H9 (cell line): ENCODE results near the gene SLC26A2. TPM values are rescaled to one million over a fixed set of nuclear protein-coding genes. Genes with fewer than 3 reads are reported as not detected.

ENCODE experiments used
- DNase-seq: peaks from one replicate; pipeline ENCODE4 v3.0.0-alpha.2; 2017
- H2AFZ ChIP-seq: one replicate; pipeline ENCODE4 v1.6.1; 2013; ENCODE audit warnings: mild to moderate bottlenecking, low read length, control low read depth, moderate library complexity
- H2AK5ac ChIP-seq: 2 replicates; pipeline ENCODE4 v1.6.1; 2013; ENCODE audit warnings: low read length, control low read depth, mixed read lengths; ENCODE audit not compliant: insufficient read length
- H2BK120ac ChIP-seq: one replicate; pipeline ENCODE4 v1.6.1; 2013; ENCODE audit warnings: low read depth, mild to moderate bottlenecking, low read length, control low read depth, inconsistent platforms; ENCODE audit not compliant: poor library complexity, severe bottlenecking
- H2BK12ac ChIP-seq: 2 replicates; pipeline ENCODE4 v1.6.1; 2013; ENCODE audit warnings: low read length, control low read depth, mixed read lengths, low read depth; ENCODE audit not compliant: insufficient read length
- H2BK15ac ChIP-seq: 2 replicates; pipeline ENCODE4 v1.6.1; 2013; ENCODE audit warnings: low read depth, low read length, control low read depth
- H2BK20ac ChIP-seq: one replicate; pipeline ENCODE4 v1.6.1; 2013; ENCODE audit warnings: low read depth, mild to moderate bottlenecking, low read length, control low read depth, inconsistent platforms; ENCODE audit not compliant: poor library complexity, severe bottlenecking
- H2BK5ac ChIP-seq: 2 replicates; pipeline ENCODE4 v1.6.1; 2013; ENCODE audit warnings: low read length, control low read depth, mixed read lengths; ENCODE audit not compliant: insufficient read length
- H3K14ac ChIP-seq: 2 replicates; pipeline ENCODE4 v1.6.1; 2013; ENCODE audit warnings: low read length, control low read depth; ENCODE audit not compliant: insufficient read depth
- H3K18ac ChIP-seq: 2 replicates; pipeline ENCODE4 v1.6.1; 2013; ENCODE audit warnings: low read depth, mild to moderate bottlenecking, mixed read lengths, low read length, control low read depth; ENCODE audit not compliant: insufficient read length
- H3K23ac ChIP-seq: 2 replicates; pipeline ENCODE4 v1.6.1; 2013; ENCODE audit warnings: low read length, control low read depth, mixed read lengths, low read depth; ENCODE audit not compliant: insufficient read length
- H3K23me2 ChIP-seq: 2 replicates; pipeline ENCODE4 v1.6.1; 2013; ENCODE audit warnings: low read depth, mild to moderate bottlenecking, mixed read lengths, low read length, control low read depth; ENCODE audit not compliant: insufficient read length, poor library complexity, severe bottlenecking
- H3K27ac ChIP-seq: 2 replicates; pipeline ENCODE4 v1.5.1; 2013; ENCODE audit warnings: low read length, control low read depth, mixed read lengths, low read depth; ENCODE audit not compliant: insufficient read length
- H3K27me3 ChIP-seq: 2 replicates; pipeline ENCODE4 v1.6.1; 2013; ENCODE audit warnings: low read length, control low read depth, inconsistent platforms; ENCODE audit not compliant: insufficient read depth
- H3K4ac ChIP-seq: 2 replicates; pipeline ENCODE4 v1.6.1; 2013; ENCODE audit warnings: low read depth, mild to moderate bottlenecking, control low read depth, inconsistent platforms, low read length, moderate library complexity
- H3K4me1 ChIP-seq: 2 replicates; pipeline ENCODE4 v1.6.1; 2013; ENCODE audit warnings: low read length, control low read depth, inconsistent platforms; ENCODE audit not compliant: insufficient read depth
- H3K4me2 ChIP-seq: 2 replicates; pipeline ENCODE4 v1.6.1; 2013; ENCODE audit warnings: low read length, control low read depth, mixed read lengths; ENCODE audit not compliant: insufficient read length, insufficient read depth
- H3K56ac ChIP-seq: 2 replicates; pipeline ENCODE4 v1.6.1; 2013; ENCODE audit warnings: low read depth, mild to moderate bottlenecking, mixed read lengths, low read length, control low read depth; ENCODE audit not compliant: insufficient read length
- H3K79me1 ChIP-seq: 2 replicates; pipeline ENCODE4 v1.6.1; 2013; ENCODE audit warnings: low read depth, mild to moderate bottlenecking, moderate library complexity, low read length, control low read depth, inconsistent platforms; ENCODE audit not compliant: insufficient read depth, poor library complexity, severe bottlenecking
- H3K79me2 ChIP-seq: 2 replicates; pipeline ENCODE4 v1.6.1; 2013; ENCODE audit warnings: low read length, control low read depth, inconsistent platforms; ENCODE audit not compliant: insufficient read depth
- H3K9ac ChIP-seq: 2 replicates; pipeline ENCODE4 v1.6.1; 2013; ENCODE audit warnings: low read length, control low read depth, mixed read lengths; ENCODE audit not compliant: insufficient read length; ENCODE audit errors: extremely low read depth
- H3K9me3 ChIP-seq: one replicate; pipeline ENCODE4 v1.6.1; 2013; ENCODE audit warnings: low read depth, low read length, inconsistent platforms; ENCODE audit not compliant: control insufficient read depth
- H3T11ph ChIP-seq: one replicate; pipeline ENCODE4 v1.6.1; 2013; ENCODE audit warnings: mild to moderate bottlenecking, low read length, control low read depth, inconsistent platforms
- H4K20me1 ChIP-seq: one replicate; pipeline ENCODE4 v1.6.1; 2013; ENCODE audit not compliant: control insufficient read depth, insufficient read length, insufficient read depth
- H4K5ac ChIP-seq: 2 replicates; pipeline ENCODE4 v1.6.1; 2013; ENCODE audit warnings: low read depth, mild to moderate bottlenecking, mixed read lengths, low read length, control low read depth; ENCODE audit not compliant: insufficient read length
- H4K8ac ChIP-seq: replicated peaks from 2 replicates; pipeline ENCODE4 v1.6.1; 2013; ENCODE audit warnings: low read length, control low read depth, mixed read lengths, low read depth; ENCODE audit not compliant: insufficient read length
- H4K91ac ChIP-seq: 2 replicates; pipeline ENCODE4 v1.6.1; 2013; ENCODE audit warnings: low read depth, mild to moderate bottlenecking, moderate library complexity, mixed read lengths, low read length, control low read depth; ENCODE audit not compliant: insufficient read length
- H3K27ac Mint-ChIP-seq, 3 experiments: 2 replicates in 2 of 3; 3 replicates in 1 of 3; pipeline ENCODE4 v1.8.0; 2020 to 2021; ENCODE audit warnings: mixed read lengths in 3 of 3, mild to moderate bottlenecking in 1 of 3, moderate library complexity in 1 of 3
- H3K27me3 Mint-ChIP-seq: 2 replicates; pipeline ENCODE4 v1.8.0; 2021; ENCODE audit warnings: low read depth, mild to moderate bottlenecking, moderate library complexity, mixed read lengths
- H3K36me3 Mint-ChIP-seq, 3 experiments: 2 replicates in 2 of 3; 3 replicates in 1 of 3; pipeline ENCODE4 v1.8.0; 2020 to 2021; ENCODE audit warnings: low read depth in 3 of 3, mixed read lengths in 3 of 3; ENCODE audit not compliant: insufficient read depth in 1 of 3
- H3K4me1 Mint-ChIP-seq, 2 experiments: 2 replicates each; pipeline ENCODE4 v1.8.0; 2020; ENCODE audit warnings: mixed read lengths in 2 of 2
- H3K4me3 Mint-ChIP-seq, 2 experiments: 2 replicates in 1 of 2; 3 replicates in 1 of 2; pipeline ENCODE4 v1.8.0; 2020 to 2021; ENCODE audit warnings: mild to moderate bottlenecking in 2 of 2, mixed read lengths in 2 of 2, moderate library complexity in 1 of 2
- H3K9me3 Mint-ChIP-seq, 2 experiments: 2 replicates in 1 of 2; 3 replicates in 1 of 2; pipeline ENCODE4 v1.8.0; 2020; ENCODE audit warnings: mild to moderate bottlenecking in 2 of 2, mixed read lengths in 2 of 2, moderate library complexity in 1 of 2
- CTCF ChIP-seq: fragments of 200-600 bp; sonication (generic); conservative IDR thresholded peaks from 3 replicates; pipeline ENCODE4 v1.8.0; 2021; ENCODE audit warnings: antibody characterized with exemption, mild to moderate bottlenecking
- WGBS: extraction: QIAGEN DNeasy Blood & Tissue Kit; methylation state at CpG from one replicate; pipeline ENCODE4 v1.1.7; 2013; ENCODE audit warnings: missing lambda C conversion rate, low lambda C conversion rate, mixed read lengths; ENCODE audit not compliant: insufficient read length; ENCODE audit errors: extremely low coverage; 5-methylcytosine and 5-hydroxymethylcytosine counted together
- total RNA-seq: library from RNA; stranded (reverse); gene quantifications from 2 replicates; pipeline ENCODE4 v1.2.1, GENCODE V29; 2021

The SLC26A2 gene
- total RNA-seq, 1 experiment from 2014 or later = 5.9 TPM

GRCh38 chr5:149930749-149931574, 29.6 kb upstream of the SLC26A2 start:
- no peak overlapping the region for H3K23ac ChIP-seq
- H2BK5ac ChIP-seq = no peak overlapping the region
- no peak for DNase-seq
- H3K27ac Mint-ChIP-seq = no peak overlapping the region
- no peak overlapping the region for H4K91ac ChIP-seq
- no peaks in the 10 kb centered on the region for H3K4me1 Mint-ChIP-seq
- H3T11ph ChIP-seq = no peak overlapping the region
- no peaks in the 10 kb centered on the region for H3K36me3 Mint-ChIP-seq
- H3K4me3 Mint-ChIP-seq = no peak overlapping the region
- TF ChIP-seq CTCF = no peak
- H2AK5ac ChIP-seq = no peak overlapping the region
- H2BK15ac ChIP-seq = no peak overlapping the region
- no peak overlapping the region for H3K4me2 ChIP-seq
- H2AFZ ChIP-seq = no peak overlapping the region
- no peak overlapping the region for H4K8ac ChIP-seq
- H3K27me3 Mint-ChIP-seq = peaks cover 22% of the 10 kb centered on the region
- no peak overlapping the region for H3K18ac ChIP-seq
- no peak overlapping the region for H3K56ac ChIP-seq
- no peaks in the 10 kb centered on the region for H3K4me1 ChIP-seq
- H3K9ac ChIP-seq = no peak overlapping the region
- H2BK120ac ChIP-seq = no peak overlapping the region
- no peaks in the 10 kb centered on the region for H3K79me2 ChIP-seq
- H3K14ac ChIP-seq = no peak overlapping the region
- H4K5ac ChIP-seq = no peak overlapping the region
- WGBS = no CpG with 5 or more reads among the region's 7 CpGs
- H3K27me3 ChIP-seq = no peaks in the 10 kb centered on the region; the same call in 1 of the 2 replicates
- no peaks in the 10 kb centered on the region for H3K79me1 ChIP-seq
- H3K27ac ChIP-seq = no peak overlapping the region
- no peak overlapping the region for H2BK20ac ChIP-seq
- H3K9me3 Mint-ChIP-seq = no peaks in the 10 kb centered on the region
- H2BK12ac ChIP-seq = no peak overlapping the region
- H3K4ac ChIP-seq = no peak overlapping the region
- no peaks in the 10 kb centered on the region for H4K20me1 ChIP-seq
- no peaks in the 10 kb centered on the region for H3K9me3 ChIP-seq
- H3K23me2 ChIP-seq = no peaks in the 10 kb centered on the region
